Caco-2 (cell line): ENCODE measurements around the gene CFAP54. TPM values are rescaled to one million over a fixed set of nuclear protein-coding genes. Genes with fewer than 3 reads are reported as not detected.

Experiments
- BruUV-seq: library from RNA; stranded (reverse); fragments of 400-500 nt; replicated peaks from 2 replicates; lab custom pipeline; 2021; lab: Mats Ljungman, UMichigan
- CTCF ChIA-PET: fragments of 300-600 bp; sonication (Branson Sonifier 250); formaldehyde crosslinking; loops from one replicate; lab custom pipeline; 2022; ENCODE audit warnings: antibody characterized with exemption; lab: Charles Lee
- POLR2A ChIA-PET: fragments of 300-600 bp; sonication (Branson Sonifier 250); formaldehyde crosslinking; loops from one replicate; lab custom pipeline; 2022; ENCODE audit warnings: antibody characterized with exemption; lab: Charles Lee
- DNase-seq, 2 experiments: peaks; one replicate each; pipeline versions ENCODE4 v3.0.0 to v3.0.0-alpha.2; 2020 to 2022
- H3K27me3 ChIP-seq: replicated peaks from 2 replicates; pipeline ENCODE4 v1.6.0; 2011; ENCODE audit warnings: low read length; ENCODE audit not compliant: control insufficient read depth, insufficient read depth
- H3K36me3 ChIP-seq: 2 replicates; pipeline ENCODE4 v1.5.1; 2011; ENCODE audit warnings: low read length; ENCODE audit not compliant: control insufficient read depth, insufficient read depth
- H3K4me1 ChIP-seq: fragments of 250-450 bp; sonication (Bioruptor Pico); 2 replicates; pipeline ENCODE4 v1.5.1; 2020; ENCODE audit warnings: mild to moderate bottlenecking
- H3K4me3 ChIP-seq: 2 replicates; pipeline ENCODE4 v1.5.1; 2011; ENCODE audit warnings: low read depth, mild to moderate bottlenecking, control low read depth, low read length
- H3K9me3 ChIP-seq: fragments of 250-450 bp; sonication (Bioruptor Pico); 2 replicates; pipeline ENCODE4 v1.5.1; 2020; ENCODE audit warnings: mild to moderate bottlenecking, moderate library complexity
- H3K27ac Mint-ChIP-seq: one replicate; pipeline ENCODE4 v1.8.0; 2022; ENCODE audit warnings: mixed read lengths; ENCODE audit not compliant: unreplicated experiment
- H3K27me3 Mint-ChIP-seq: one replicate; pipeline ENCODE4 v1.8.0; 2022; ENCODE audit warnings: mixed read lengths; ENCODE audit not compliant: insufficient read depth, unreplicated experiment
- H3K36me3 Mint-ChIP-seq: one replicate; pipeline ENCODE4 v1.8.0; 2022; ENCODE audit warnings: mild to moderate bottlenecking, mixed read lengths; ENCODE audit not compliant: insufficient read depth, unreplicated experiment
- H3K4me1 Mint-ChIP-seq: one replicate; pipeline ENCODE4 v1.8.0; 2022; ENCODE audit warnings: low read depth, mixed read lengths; ENCODE audit not compliant: unreplicated experiment
- H3K4me3 Mint-ChIP-seq: one replicate; pipeline ENCODE4 v1.8.0; 2022; ENCODE audit warnings: mild to moderate bottlenecking, moderate library complexity, mixed read lengths; ENCODE audit not compliant: unreplicated experiment
- H3K9me3 Mint-ChIP-seq: one replicate; pipeline ENCODE4 v1.8.0; 2022; ENCODE audit warnings: mixed read lengths; ENCODE audit not compliant: unreplicated experiment
- CTCF ChIP-seq, 2 experiments: fragments of 200-600 bp in 1 of 2; IDR thresholded peaks; 1 replicate in 1 of 2; 2 replicates in 1 of 2; pipeline versions ENCODE4 v1.5.1 to v1.8.0; 2011 to 2022; ENCODE audit warnings: antibody characterized with exemption in 1 of 2, control low read depth in 1 of 2, inconsistent platforms in 1 of 2, low read depth in 1 of 2, low read length in 1 of 2, mild to moderate bottlenecking in 1 of 2, moderate library complexity in 1 of 2; ENCODE audit not compliant: insufficient read depth in 1 of 2, severe bottlenecking in 1 of 2, unreplicated experiment in 1 of 2
- intact Hi-C: fragments of 100-400 bp; cut with micrococcal nuclease; formaldehyde crosslinking; loops from one replicate; pipeline ENCODE4 v1.10.0; 2022; ENCODE audit not compliant: unreplicated experiment
- total RNA-seq: library from RNA; stranded (reverse); gene quantifications from 2 replicates; pipeline ENCODE4 v1.2.3, GENCODE V29; 2022

Gene CFAP54
- total RNA-seq, 1 experiment from 2014 or later = 0.14 TPM

GRCh38 chr12:96462571-96463280, 26.7 kb upstream of the CFAP54 start:
- H3K9me3 ChIP-seq = no peaks in the 10 kb centered on the region
- CTCF ChIA-PET = no interaction called here
- H3K4me3 Mint-ChIP-seq = no peak overlapping the region

GRCh38 chr12:96465896-96466295, 23.5 kb upstream of the CFAP54 start:
- H3K27ac Mint-ChIP-seq = no peak overlapping the region
- ChIA-PET POLR2A (no interaction called here), CTCF (no interaction called here)
- H3K4me1 ChIP-seq = no peaks in the 10 kb centered on the region
- H3K9me3 Mint-ChIP-seq = no peaks in the 10 kb centered on the region
- no peaks in the 10 kb centered on the region for H3K27me3 Mint-ChIP-seq
- no peaks in the 10 kb centered on the region for H3K36me3 Mint-ChIP-seq
- no peaks in the 10 kb centered on the region for H3K27me3 ChIP-seq
- no peak overlapping the region for H3K4me3 ChIP-seq
- no peaks in the 10 kb centered on the region for H3K4me1 Mint-ChIP-seq
- DNase-seq = no peak
- BruUV-seq = no TSS peak
- no peak overlapping the region for H3K4me3 Mint-ChIP-seq
- intact Hi-C loops = no loop called here
- TF ChIP-seq CTCF (IDR thresholded peaks at IDR 0.05; ENCODE audit: insufficient read depth in 1 of 2, low read depth in 1 of 2, low read length in 1 of 2, severe bottlenecking in 1 of 2, unreplicated experiment in 1 of 2) = no peak
- H3K9me3 ChIP-seq = no peaks in the 10 kb centered on the region
- H3K36me3 ChIP-seq = no peaks in the 10 kb centered on the region

More at GRCh38 chr12:96462571-96463280, 26.7 kb upstream of the CFAP54 start:
- no peaks in the 10 kb centered on the region for H3K27me3 ChIP-seq
- POLR2A ChIA-PET = no interaction called here
- BruUV-seq = no TSS peak
- no peak for TF ChIP-seq CTCF (IDR thresholded peaks at IDR 0.05; ENCODE audit: insufficient read depth in 1 of 2, low read depth in 1 of 2, low read length in 1 of 2, severe bottlenecking in 1 of 2, unreplicated experiment in 1 of 2)
- H3K36me3 ChIP-seq = no peaks in the 10 kb centered on the region
- Mint-ChIP-seq H3K4me1 (no peaks in the 10 kb centered on the region), H3K27ac (no peak overlapping the region), H3K9me3 (no peaks in the 10 kb centered on the region), H3K36me3 (no peaks in the 10 kb centered on the region), H3K27me3 (no peaks in the 10 kb centered on the region)
- H3K4me3 ChIP-seq = no peak overlapping the region
- DNase-seq = no peak
- H3K4me1 ChIP-seq = no peaks in the 10 kb centered on the region
- intact Hi-C loops = no loop called here

GRCh38 chr12:96466939-96467751, 22.2 kb upstream of the CFAP54 start:
- no peak overlapping the region for H3K4me3 Mint-ChIP-seq
- intact Hi-C loops = no loop called here
- no peaks in the 10 kb centered on the region for H3K27me3 Mint-ChIP-seq
- no peaks in the 10 kb centered on the region for H3K4me1 ChIP-seq
- CTCF ChIA-PET = no interaction called here
- TF ChIP-seq CTCF (IDR thresholded peaks at IDR 0.05; ENCODE audit: insufficient read depth in 1 of 2, low read depth in 1 of 2, low read length in 1 of 2, severe bottlenecking in 1 of 2, unreplicated experiment in 1 of 2) = no peak
- no peaks in the 10 kb centered on the region for H3K9me3 Mint-ChIP-seq
- POLR2A ChIA-PET = no interaction called here
- H3K9me3 ChIP-seq = no peaks in the 10 kb centered on the region
- no peaks in the 10 kb centered on the region for H3K36me3 ChIP-seq
- H3K36me3 Mint-ChIP-seq = no peaks in the 10 kb centered on the region
- H3K27me3 ChIP-seq = no peaks in the 10 kb centered on the region
- no peaks in the 10 kb centered on the region for H3K4me1 Mint-ChIP-seq
- H3K27ac Mint-ChIP-seq = no peak overlapping the region
- H3K4me3 ChIP-seq = no peak overlapping the region
- no TSS peak for BruUV-seq
- no peak for DNase-seq
